ENCODE results near the gene DUOXA1.
A peak's percentile ranks its signal among the peaks of the same experiment; 100 is the strongest.

DUOXA1 gene, protein sequence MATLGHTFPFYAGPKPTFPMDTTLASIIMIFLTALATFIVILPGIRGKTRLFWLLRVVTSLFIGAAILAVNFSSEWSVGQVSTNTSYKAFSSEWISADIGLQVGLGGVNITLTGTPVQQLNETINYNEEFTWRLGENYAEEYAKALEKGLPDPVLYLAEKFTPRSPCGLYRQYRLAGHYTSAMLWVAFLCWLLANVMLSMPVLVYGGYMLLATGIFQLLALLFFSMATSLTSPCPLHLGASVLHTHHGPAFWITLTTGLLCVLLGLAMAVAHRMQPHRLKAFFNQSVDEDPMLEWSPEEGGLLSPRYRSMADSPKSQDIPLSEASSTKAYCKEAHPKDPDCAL

DNA sequence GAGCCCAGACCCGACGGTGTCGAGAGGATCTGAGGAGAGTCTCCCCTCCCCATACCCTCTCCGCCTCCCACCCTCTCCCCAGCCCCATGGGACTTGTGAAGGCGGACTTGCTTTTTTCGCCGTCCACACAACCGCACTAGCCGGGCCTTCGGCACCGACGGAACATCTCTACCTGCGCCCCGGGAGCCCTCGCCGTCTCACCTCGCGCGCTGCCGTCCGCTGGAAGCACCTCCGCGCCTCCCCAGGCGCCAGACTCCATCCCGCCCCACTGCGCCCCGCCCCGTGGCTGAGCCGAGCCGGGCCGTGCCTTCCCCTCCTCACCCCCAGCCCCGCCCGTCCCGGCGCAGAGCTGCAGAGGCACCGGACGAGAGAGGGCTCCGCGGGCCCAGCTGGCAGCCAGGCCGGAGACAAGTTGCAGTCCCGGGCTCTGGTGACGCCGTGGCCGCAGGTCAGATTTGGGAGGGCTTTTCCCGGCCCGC, at the start of gene DUOXA1, which contains the start of gene DUOX1:
DUOXA1 (minus strand) TSS at position 229 of the 479 bp plus-strand sequence. CDS start 6,865 bp downstream, outside the sequence.
DUOX1 (plus strand) TSS at position 344 of the 479 bp plus-strand sequence. CDS start 1,973 bp downstream, outside the sequence.
- no peak within 1 kb of the TSS for H3K27ac ChIP-seq (ENCODE audit: low read depth, low read length)
- H3K27me3 ChIP-seq (ENCODE audit: control insufficient read depth in 1 of 2, insufficient read depth in 2 of 2, low read length in 2 of 2) = peaks cover 32 to 43% of the 10 kb centered on the region in 2 donors
- H3K36me3 ChIP-seq (ENCODE audit: control insufficient read depth in 1 of 2, insufficient read depth in 2 of 2, low read length in 2 of 2) = no peaks in the 10 kb centered on the region

DNA sequence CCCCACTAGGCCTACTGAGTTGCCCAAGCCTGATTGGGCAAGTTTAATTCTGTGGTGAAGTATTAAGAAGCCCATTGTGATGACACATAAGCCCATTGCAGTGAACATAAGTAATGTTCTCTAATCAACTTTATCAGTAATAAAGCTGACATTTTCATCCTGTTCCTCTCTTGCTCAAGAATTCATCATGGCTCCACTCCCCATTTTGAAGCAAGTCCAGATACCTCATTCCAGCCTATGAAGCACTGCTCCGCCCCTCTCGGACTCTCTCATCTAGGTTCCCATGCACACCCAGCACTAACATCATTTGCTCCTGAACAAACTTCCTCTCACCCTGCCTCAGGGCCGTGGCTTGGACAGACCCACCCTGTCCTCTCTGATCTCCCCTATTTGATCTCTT, 47.6 kb upstream of the DUOXA1 start:
- no peaks in the 10 kb centered on the region for H3K9me3 ChIP-seq (ENCODE audit: control insufficient read depth in 1 of 2, low read length in 2 of 2)
- H3K36me3 ChIP-seq (ENCODE audit: control insufficient read depth in 1 of 2, insufficient read depth in 2 of 2, low read length in 2 of 2) = peaks cover 0 to 27% of the 10 kb centered on the region in 2 donors
- no peak overlapping the region for H3K27ac ChIP-seq (ENCODE audit: low read depth, low read length)
- H3K27me3 ChIP-seq (ENCODE audit: control insufficient read depth in 1 of 2, insufficient read depth in 2 of 2, low read length in 2 of 2) = no peaks in the 10 kb centered on the region
- peaks cover 16 to 18% of the 10 kb centered on the region in 2 donors for H3K4me1 ChIP-seq (ENCODE audit: control insufficient read depth in 1 of 2, insufficient read depth in 2 of 2, low read length in 2 of 2)
- no peak overlapping the region for H3K9ac ChIP-seq (ENCODE audit: low read depth in 1 of 2, low read length in 2 of 2)
- no peak overlapping the region for H3K4me3 ChIP-seq (ENCODE audit: low read depth in 1 of 2, low read length in 2 of 2)

More for the DNA sequence above, at the start of gene DUOXA1, which contains the start of gene DUOX1:
- peaks cover 2 to 7% of the 10 kb centered on the region in 2 donors for H3K4me1 ChIP-seq (ENCODE audit: control insufficient read depth in 1 of 2, insufficient read depth in 2 of 2, low read length in 2 of 2)
- H3K9me3 ChIP-seq (ENCODE audit: control insufficient read depth in 1 of 2, low read length in 2 of 2) = no peaks in the 10 kb centered on the region
- no peak within 1 kb of the TSS for H3K9ac ChIP-seq (ENCODE audit: low read depth in 1 of 2, low read length in 2 of 2)
- H3K4me3 ChIP-seq (ENCODE audit: low read depth in 1 of 2, low read length in 2 of 2) = peak within 1 kb of the TSS in 1 of 2 donors; percentile 45

DNA sequence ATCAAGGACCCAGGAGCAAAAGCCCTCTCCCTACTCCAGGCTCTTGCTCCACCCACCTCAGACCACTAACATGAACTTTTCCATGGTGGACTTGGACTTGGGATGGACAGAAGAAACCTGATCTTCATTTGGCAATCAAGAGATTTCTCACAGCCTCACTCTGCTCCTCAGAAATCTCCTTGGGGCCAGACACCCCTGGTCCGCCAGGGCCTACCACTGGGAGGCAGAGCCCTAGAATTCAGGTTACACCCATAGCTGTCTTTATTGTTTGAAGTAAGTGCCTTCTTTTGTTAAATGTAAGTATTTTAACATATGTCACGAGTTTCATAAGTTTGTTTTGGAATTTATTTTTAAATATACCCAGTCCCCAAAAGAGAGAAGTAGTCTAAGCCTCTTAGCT, 44.9 kb upstream of the DUOXA1 start:
- Histone ChIP-seq H3K9ac (ENCODE audit: low read depth in 1 of 2, low read length in 2 of 2) (no peak overlapping the region), H3K36me3 (ENCODE audit: control insufficient read depth in 1 of 2, insufficient read depth in 2 of 2, low read length in 2 of 2) (peaks cover 0 to 32% of the 10 kb centered on the region in 2 donors), H3K27ac (ENCODE audit: low read depth, low read length) (no peak overlapping the region), H3K4me1 (ENCODE audit: control insufficient read depth in 1 of 2, insufficient read depth in 2 of 2, low read length in 2 of 2) (peaks cover 7 to 9% of the 10 kb centered on the region in 2 donors), H3K9me3 (ENCODE audit: control insufficient read depth in 1 of 2, low read length in 2 of 2) (no peaks in the 10 kb centered on the region), H3K27me3 (ENCODE audit: control insufficient read depth in 1 of 2, insufficient read depth in 2 of 2, low read length in 2 of 2) (no peaks in the 10 kb centered on the region), H3K4me3 (ENCODE audit: low read depth in 1 of 2, low read length in 2 of 2) (no peak overlapping the region)

DNA sequence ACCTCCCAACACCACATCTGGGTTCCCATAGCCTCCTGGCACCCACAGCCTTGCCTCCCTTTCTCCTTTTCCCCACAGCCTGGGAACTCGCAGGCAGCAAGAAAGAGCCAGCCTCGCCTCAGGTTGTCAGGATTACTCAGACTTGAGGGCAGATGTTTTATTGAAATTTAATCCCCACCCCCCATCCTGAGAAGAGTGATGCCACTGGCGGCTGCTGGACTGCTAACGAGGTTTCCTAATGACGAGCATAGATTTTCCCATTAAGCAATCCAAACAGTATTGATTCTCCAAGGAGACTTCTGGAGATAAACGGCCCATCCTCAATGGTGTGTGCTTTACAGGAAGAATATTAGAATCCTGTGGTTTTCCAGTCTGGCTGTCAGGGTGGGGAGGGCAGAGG, 44.4 kb upstream of the DUOXA1 start:
- peaks cover 3 to 4% of the 10 kb centered on the region in 2 donors for H3K4me1 ChIP-seq (ENCODE audit: control insufficient read depth in 1 of 2, insufficient read depth in 2 of 2, low read length in 2 of 2)
- H3K27me3 ChIP-seq (ENCODE audit: control insufficient read depth in 1 of 2, insufficient read depth in 2 of 2, low read length in 2 of 2) = no peaks in the 10 kb centered on the region
- no peak overlapping the region for H3K4me3 ChIP-seq (ENCODE audit: low read depth in 1 of 2, low read length in 2 of 2)
- H3K27ac ChIP-seq (ENCODE audit: low read depth, low read length) = no peak overlapping the region
- H3K36me3 ChIP-seq (ENCODE audit: control insufficient read depth in 1 of 2, insufficient read depth in 2 of 2, low read length in 2 of 2) = peaks cover 0 to 32% of the 10 kb centered on the region in 2 donors
- no peaks in the 10 kb centered on the region for H3K9me3 ChIP-seq (ENCODE audit: control insufficient read depth in 1 of 2, low read length in 2 of 2)
- no peak overlapping the region for H3K9ac ChIP-seq (ENCODE audit: low read depth in 1 of 2, low read length in 2 of 2)

DNA sequence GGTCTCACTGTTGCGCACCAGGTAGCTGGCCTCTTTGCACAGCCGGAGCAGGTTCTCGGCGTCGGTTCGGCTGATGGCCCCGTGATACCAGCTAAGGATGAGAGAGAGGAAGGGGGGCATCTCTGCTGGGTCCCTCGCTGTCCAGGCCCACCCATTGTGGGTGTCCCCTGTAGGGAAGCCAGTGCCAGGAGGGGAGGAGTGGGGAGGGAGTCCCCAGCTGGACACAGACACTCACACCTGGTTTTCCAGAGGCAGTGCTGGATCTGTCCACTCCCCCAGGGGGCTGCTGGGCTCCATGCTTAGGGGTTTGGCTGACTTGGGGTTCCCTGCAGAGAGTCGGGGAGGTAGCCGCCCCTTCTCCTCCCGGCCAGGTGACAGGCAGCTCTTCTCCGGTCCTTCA, 42.2 kb upstream of the DUOXA1 start:
- Histone ChIP-seq H3K27me3 (ENCODE audit: control insufficient read depth in 1 of 2, insufficient read depth in 2 of 2, low read length in 2 of 2) (no peaks in the 10 kb centered on the region), H3K9me3 (ENCODE audit: control insufficient read depth in 1 of 2, low read length in 2 of 2) (no peaks in the 10 kb centered on the region), H3K9ac (ENCODE audit: low read depth in 1 of 2, low read length in 2 of 2) (no peak overlapping the region), H3K36me3 (ENCODE audit: control insufficient read depth in 1 of 2, insufficient read depth in 2 of 2, low read length in 2 of 2) (peaks cover 0 to 24% of the 10 kb centered on the region in 2 donors), H3K4me3 (ENCODE audit: low read depth in 1 of 2, low read length in 2 of 2) (no peak overlapping the region), H3K4me1 (ENCODE audit: control insufficient read depth in 1 of 2, insufficient read depth in 2 of 2, low read length in 2 of 2) (peaks cover 0 to 1% of the 10 kb centered on the region in 2 donors), H3K27ac (ENCODE audit: low read depth, low read length) (no peak overlapping the region)

DNA sequence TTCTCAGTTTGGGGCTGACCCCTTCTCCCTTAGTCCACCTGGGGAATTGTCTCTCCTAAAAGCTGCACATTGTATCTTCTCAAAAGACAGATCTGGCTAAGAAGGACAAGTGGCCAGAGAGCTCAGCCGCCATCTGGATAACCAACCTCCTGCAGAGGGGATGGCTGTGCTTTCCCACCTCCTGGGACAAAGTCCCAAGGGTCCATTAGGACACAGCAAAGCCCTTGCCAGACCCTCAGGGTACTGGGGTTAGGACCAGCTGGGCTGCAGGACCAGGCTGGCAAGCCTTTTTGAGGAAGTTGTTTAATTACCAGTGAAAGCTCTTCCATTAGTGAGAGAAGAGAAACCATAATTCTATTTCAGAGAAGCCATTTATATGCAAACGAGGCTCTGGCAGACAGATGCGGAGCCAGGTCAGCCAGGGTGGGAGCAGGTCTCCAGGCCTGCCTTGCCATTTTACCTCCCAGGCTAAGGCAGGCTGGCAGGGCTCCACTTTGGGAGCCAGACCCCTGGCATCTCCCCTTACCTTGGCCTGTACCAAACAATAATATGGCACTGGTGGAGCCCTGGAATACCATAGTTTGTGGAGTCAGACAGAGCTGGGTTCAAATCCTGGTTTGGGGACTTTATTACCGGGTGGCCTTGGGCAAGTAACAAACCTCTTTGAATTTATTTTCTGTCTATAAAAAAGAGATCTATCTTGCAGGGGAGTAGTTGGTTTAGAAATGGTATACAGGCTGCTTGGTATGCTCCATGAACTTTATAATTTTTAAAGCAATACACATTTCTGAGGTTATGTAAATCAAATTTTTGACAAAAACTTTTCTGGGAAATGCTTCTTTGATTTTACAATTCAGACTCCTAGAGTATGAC, 40.2 kb upstream of the DUOXA1 start:
- Histone ChIP-seq H3K4me3 (ENCODE audit: low read depth in 1 of 2, low read length in 2 of 2) (no peak overlapping the region), H3K4me1 (ENCODE audit: control insufficient read depth in 1 of 2, insufficient read depth in 2 of 2, low read length in 2 of 2) (peaks cover 7 to 9% of the 10 kb centered on the region in 2 donors), H3K27ac (ENCODE audit: low read depth, low read length) (no peak overlapping the region), H3K27me3 (ENCODE audit: control insufficient read depth in 1 of 2, insufficient read depth in 2 of 2, low read length in 2 of 2) (no peaks in the 10 kb centered on the region), H3K9ac (ENCODE audit: low read depth in 1 of 2, low read length in 2 of 2) (no peak overlapping the region), H3K9me3 (ENCODE audit: control insufficient read depth in 1 of 2, low read length in 2 of 2) (no peaks in the 10 kb centered on the region), H3K36me3 (ENCODE audit: control insufficient read depth in 1 of 2, insufficient read depth in 2 of 2, low read length in 2 of 2) (peaks cover 0 to 19% of the 10 kb centered on the region in 2 donors)

DNA sequence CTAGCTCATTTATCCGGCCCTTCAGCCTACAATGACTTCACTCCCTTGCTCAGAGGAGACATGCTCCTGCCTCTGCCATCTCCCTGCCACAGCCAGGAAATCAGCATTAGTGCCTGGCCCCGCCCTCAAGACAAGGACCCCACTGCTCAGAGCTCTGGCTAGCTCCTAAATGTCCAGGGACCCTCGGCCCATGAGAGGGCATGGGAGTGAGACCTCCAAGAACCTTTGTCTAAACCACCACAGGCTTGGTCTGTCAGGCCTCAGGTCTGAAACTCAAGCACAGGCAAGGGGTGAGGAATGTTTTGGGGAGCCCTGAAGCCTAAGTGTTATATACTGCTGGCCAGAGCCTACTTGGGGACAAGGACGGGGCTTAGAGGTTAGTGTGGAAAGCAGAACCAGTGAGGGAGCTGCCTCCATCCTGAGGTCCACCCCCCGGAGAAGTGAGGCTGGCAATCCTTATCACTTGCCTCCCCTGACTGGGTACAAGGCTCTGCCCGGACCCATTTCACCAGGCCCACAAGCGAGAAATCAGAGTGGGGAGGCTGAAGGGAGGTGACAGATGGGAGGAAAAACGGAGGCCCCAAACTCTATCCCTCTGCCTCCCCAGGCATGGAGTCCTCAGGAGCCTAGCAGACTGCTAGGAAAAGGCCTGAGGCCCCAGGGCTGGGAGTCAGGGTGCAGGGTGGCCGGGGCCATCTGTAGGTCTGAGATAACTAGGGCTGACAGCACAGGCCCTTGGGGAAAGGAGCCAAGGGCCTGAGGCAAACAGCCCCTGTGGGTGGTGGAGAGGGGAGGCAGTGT, 39.3 kb upstream of the DUOXA1 start:
- Histone ChIP-seq H3K27me3 (ENCODE audit: control insufficient read depth in 1 of 2, insufficient read depth in 2 of 2, low read length in 2 of 2) (no peaks in the 10 kb centered on the region), H3K36me3 (ENCODE audit: control insufficient read depth in 1 of 2, insufficient read depth in 2 of 2, low read length in 2 of 2) (peaks cover 0 to 17% of the 10 kb centered on the region in 2 donors), H3K9ac (ENCODE audit: low read depth in 1 of 2, low read length in 2 of 2) (no peak overlapping the region), H3K4me3 (ENCODE audit: low read depth in 1 of 2, low read length in 2 of 2) (no peak overlapping the region), H3K9me3 (ENCODE audit: control insufficient read depth in 1 of 2, low read length in 2 of 2) (no peaks in the 10 kb centered on the region), H3K27ac (ENCODE audit: low read depth, low read length) (no peak overlapping the region), H3K4me1 (ENCODE audit: control insufficient read depth in 1 of 2, insufficient read depth in 2 of 2, low read length in 2 of 2) (peaks cover 7 to 9% of the 10 kb centered on the region in 2 donors)

DNA sequence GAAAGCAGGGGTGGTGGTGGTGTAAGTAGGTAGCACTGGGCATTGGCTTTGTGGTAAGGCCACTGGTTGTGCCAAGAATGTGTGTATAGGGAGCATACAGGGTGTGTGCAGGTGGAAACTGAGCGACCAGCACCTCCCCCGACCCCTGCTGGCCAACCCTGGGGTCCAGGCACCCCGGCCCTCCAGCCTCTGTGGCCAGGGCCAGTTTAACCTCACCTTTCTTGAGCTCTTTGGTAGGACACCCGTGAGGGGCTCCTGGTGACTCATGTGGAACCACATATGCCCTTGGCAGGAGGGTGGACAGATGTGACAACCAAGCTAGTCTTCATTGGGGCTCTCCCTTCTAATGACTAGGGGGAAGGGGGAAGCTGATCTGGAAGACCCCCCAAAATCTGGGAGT, 38.6 kb upstream of the DUOXA1 start:
- Histone ChIP-seq H3K27me3 (ENCODE audit: control insufficient read depth in 1 of 2, insufficient read depth in 2 of 2, low read length in 2 of 2) (no peaks in the 10 kb centered on the region), H3K9ac (ENCODE audit: low read depth in 1 of 2, low read length in 2 of 2) (no peak overlapping the region), H3K9me3 (ENCODE audit: control insufficient read depth in 1 of 2, low read length in 2 of 2) (no peaks in the 10 kb centered on the region), H3K27ac (ENCODE audit: low read depth, low read length) (no peak overlapping the region), H3K36me3 (ENCODE audit: control insufficient read depth in 1 of 2, insufficient read depth in 2 of 2, low read length in 2 of 2) (peaks cover 0 to 11% of the 10 kb centered on the region in 2 donors), H3K4me3 (ENCODE audit: low read depth in 1 of 2, low read length in 2 of 2) (no peak overlapping the region), H3K4me1 (ENCODE audit: control insufficient read depth in 1 of 2, insufficient read depth in 2 of 2, low read length in 2 of 2) (peaks cover 9 to 12% of the 10 kb centered on the region in 2 donors)

DNA sequence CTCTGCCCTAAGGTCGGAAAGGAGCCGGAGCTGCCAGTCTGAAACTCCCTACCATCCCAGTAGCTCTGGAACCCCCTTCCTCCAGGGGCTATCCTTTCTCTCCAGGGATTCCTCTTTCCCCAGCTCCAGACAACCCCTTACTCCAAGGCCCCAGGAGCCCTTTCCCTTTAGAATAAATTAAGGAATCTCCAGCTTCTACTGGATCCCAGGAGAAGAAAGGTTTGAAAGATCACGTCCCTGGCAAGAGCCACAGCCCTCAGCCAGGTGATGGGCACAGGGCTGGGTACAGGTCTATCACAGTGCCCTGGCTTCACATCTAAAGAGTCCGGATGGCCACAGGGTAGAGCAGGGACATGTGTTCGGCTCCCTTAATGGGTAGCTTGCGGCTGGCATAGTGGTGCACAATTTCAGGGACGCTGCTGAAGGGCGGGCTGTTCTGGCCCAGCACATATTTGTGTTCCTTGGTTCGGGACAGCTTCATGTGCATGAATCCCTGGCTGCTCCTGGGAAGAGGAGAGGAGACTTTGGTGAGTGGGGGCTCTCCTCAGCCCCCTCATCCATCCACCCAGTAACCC, 38.0 kb upstream of the DUOXA1 start:
- Histone ChIP-seq H3K36me3 (ENCODE audit: control insufficient read depth in 1 of 2, insufficient read depth in 2 of 2, low read length in 2 of 2) (peaks cover 0 to 5% of the 10 kb centered on the region in 2 donors), H3K4me3 (ENCODE audit: low read depth in 1 of 2, low read length in 2 of 2) (peak overlapping the region; percentile 65 to 67), H3K9ac (ENCODE audit: low read depth in 1 of 2, low read length in 2 of 2) (peak overlapping the region; percentile 60 to 75), H3K27me3 (ENCODE audit: control insufficient read depth in 1 of 2, insufficient read depth in 2 of 2, low read length in 2 of 2) (no peaks in the 10 kb centered on the region), H3K9me3 (ENCODE audit: control insufficient read depth in 1 of 2, low read length in 2 of 2) (no peaks in the 10 kb centered on the region), H3K4me1 (ENCODE audit: control insufficient read depth in 1 of 2, insufficient read depth in 2 of 2, low read length in 2 of 2) (peaks cover 11 to 17% of the 10 kb centered on the region in 2 donors), H3K27ac (ENCODE audit: low read depth, low read length) (peak overlapping the region; percentile 79)
